ENCODE results near the gene BICRA. TPM values are rescaled to one million over a fixed set of nuclear protein-coding genes. Genes with fewer than 3 reads are reported as not detected.

BICRA gene
- polyA plus RNA-seq, 1 experiment = 0.53 TPM

GRCh38 chr19:47615714-47616113 lies 6.8 kb downstream of the BICRA start:
- no peak for DNase-seq (ENCODE audit: low read depth)
- TF ChIP-seq CTCF (IDR thresholded peaks at IDR 0.05; ENCODE audit: insufficient read depth, low read depth, low read length) = no peak
- CTCF ChIA-PET = no interaction called here
- POLR2A ChIA-PET = no interaction called here
- H3K27me3 ChIP-seq (ENCODE audit: control insufficient read depth, insufficient read depth, low read length) = no peaks in the 10 kb centered on the region
- no peak overlapping the region for H3K4me3 ChIP-seq (ENCODE audit: low read depth, low read length)
- H3K36me3 ChIP-seq (ENCODE audit: control insufficient read depth, insufficient read depth, low read length) = peaks cover 2% of the 10 kb centered on the region

GRCh38 chr19:47618771-47619170 lies 9.8 kb downstream of the BICRA start:
- no peak for TF ChIP-seq CTCF (IDR thresholded peaks at IDR 0.05; ENCODE audit: insufficient read depth, low read depth, low read length)
- ChIA-PET CTCF (interaction anchor here (1.0 kb wide), 1 partner anchor 79 kb away, joined by 3 read pairs; no protein-coding TSS in a partner anchor), POLR2A (no interaction called here)
- peaks cover 4% of the 10 kb centered on the region for H3K36me3 ChIP-seq (ENCODE audit: control insufficient read depth, insufficient read depth, low read length)
- H3K27me3 ChIP-seq (ENCODE audit: control insufficient read depth, insufficient read depth, low read length) = no peaks in the 10 kb centered on the region
- DNase-seq (ENCODE audit: low read depth) = no peak
- H3K4me3 ChIP-seq (ENCODE audit: low read depth, low read length) = no peak overlapping the region

- DNase-seq (ENCODE audit: low read depth) = no peak
- Histone ChIP-seq H3K4me3 (ENCODE audit: low read depth, low read length) (no peak overlapping the region), H3K36me3 (ENCODE audit: control insufficient read depth, insufficient read depth, low read length) (peaks cover 4% of the 10 kb centered on the region), H3K27me3 (ENCODE audit: control insufficient read depth, insufficient read depth, low read length) (no peaks in the 10 kb centered on the region)
- no peak for TF ChIP-seq CTCF (IDR thresholded peaks at IDR 0.05; ENCODE audit: insufficient read depth, low read depth, low read length)
- CTCF ChIA-PET = no interaction called here
- POLR2A ChIA-PET = no interaction called here
Measured at GRCh38 chr19:47619763-47620162, 10.8 kb downstream of the BICRA start.

GRCh38 chr19:47623151-47623920 lies 14.4 kb downstream of the BICRA start:
- Histone ChIP-seq H3K36me3 (ENCODE audit: control insufficient read depth, insufficient read depth, low read length) (peaks cover 2% of the 10 kb centered on the region; the same call in 1 of the 2 replicates), H3K4me3 (ENCODE audit: low read depth, low read length) (no peak overlapping the region), H3K27me3 (ENCODE audit: control insufficient read depth, insufficient read depth, low read length) (no peaks in the 10 kb centered on the region)
- TF ChIP-seq CTCF (IDR thresholded peaks at IDR 0.05; ENCODE audit: insufficient read depth, low read depth, low read length) = no peak
- ChIA-PET POLR2A (no interaction called here), CTCF (interaction anchor here (0.7 to 1.4 kb wide), 2 partner anchors 12 to 108 kb away, joined by 3 to 4 read pairs; partner anchors contain the start of gene NAPA)
- DNase-seq (ENCODE audit: low read depth) = no peak

GRCh38 chr19:47623921-47624391 lies 15.0 kb downstream of the BICRA start:
- CTCF ChIA-PET = interaction anchor here (1.4 kb wide), 1 partner anchor 108 kb away, joined by 4 read pairs; the partner anchor contains the start of gene NAPA
- Histone ChIP-seq H3K4me3 (ENCODE audit: low read depth, low read length) (no peak overlapping the region), H3K36me3 (ENCODE audit: control insufficient read depth, insufficient read depth, low read length) (peaks cover 2% of the 10 kb centered on the region; the same call in 1 of the 2 replicates), H3K27me3 (ENCODE audit: control insufficient read depth, insufficient read depth, low read length) (no peaks in the 10 kb centered on the region)
- DNase-seq (ENCODE audit: low read depth) = no peak
- no peak for TF ChIP-seq CTCF (IDR thresholded peaks at IDR 0.05; ENCODE audit: insufficient read depth, low read depth, low read length)
- POLR2A ChIA-PET = no interaction called here
